GM18870 (cell line): ENCODE results near the gene HOATZ.

Experiments
- ATAC-seq: cut with Tn5 transposase; IDR thresholded peaks from one replicate; pipeline ENCODE4 v1.9.1; 2021; ENCODE audit warnings: moderate library complexity; ENCODE audit not compliant: unreplicated experiment

The HOATZ gene

DNA sequence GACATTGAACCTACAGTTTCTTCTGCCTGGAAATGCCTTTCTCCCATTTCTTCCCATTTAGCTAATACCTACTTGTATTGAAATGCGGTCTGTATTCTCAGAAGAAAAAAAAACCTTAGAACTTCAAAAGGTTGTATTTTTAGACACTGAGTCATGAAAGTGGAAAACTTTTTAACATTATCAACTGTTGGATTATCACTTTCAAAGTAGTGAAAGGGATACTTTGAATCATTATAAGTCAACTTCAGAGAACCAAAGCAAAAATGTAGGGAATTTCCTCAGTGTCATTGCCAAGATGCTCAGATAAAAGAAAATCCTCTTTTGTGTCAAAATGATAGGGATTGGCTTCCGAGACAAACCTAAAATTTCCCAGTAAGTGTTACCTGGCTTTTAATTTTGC is 6.6 kb downstream of the HOATZ start:
- ATAC-seq: no peak

DNA sequence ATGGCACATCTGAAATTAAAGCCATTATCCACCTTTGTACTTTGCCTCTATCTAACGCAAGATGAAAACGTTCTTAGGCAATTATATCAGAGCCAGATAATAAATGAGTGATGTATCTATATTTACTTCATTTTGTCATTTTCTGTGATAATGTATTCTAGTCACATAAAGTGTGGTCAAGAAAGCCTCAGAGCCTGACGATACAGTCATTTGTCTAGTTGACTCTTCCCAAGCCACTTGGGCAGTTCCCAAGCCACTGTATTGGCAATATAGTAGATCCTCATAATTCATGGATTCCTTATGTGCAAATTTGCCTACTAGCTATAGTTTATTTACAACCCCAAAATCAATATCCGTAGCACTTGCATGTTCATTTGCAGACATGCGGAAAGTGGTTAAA is 7.8 kb downstream of the HOATZ start:
- ATAC-seq: no peak

DNA sequence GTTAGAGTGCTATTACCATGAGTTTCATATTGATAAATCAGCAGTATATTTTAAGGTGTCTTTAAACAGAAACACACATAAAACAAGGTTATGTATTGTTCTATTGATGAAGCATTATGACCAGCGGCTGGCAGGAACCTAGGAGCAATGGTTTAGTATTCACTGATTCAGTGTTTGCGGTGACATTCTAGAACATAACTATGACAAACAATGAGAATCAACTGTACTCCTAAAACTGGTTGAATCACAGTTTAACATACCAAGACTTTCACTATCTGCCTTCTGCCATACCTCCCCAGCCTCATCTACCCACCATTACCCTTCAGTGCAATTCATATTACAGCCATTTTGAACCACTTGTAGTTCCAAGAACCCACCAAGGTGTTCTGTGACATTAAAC is 8.8 kb downstream of the HOATZ start:
- ATAC-seq: no peak

DNA sequence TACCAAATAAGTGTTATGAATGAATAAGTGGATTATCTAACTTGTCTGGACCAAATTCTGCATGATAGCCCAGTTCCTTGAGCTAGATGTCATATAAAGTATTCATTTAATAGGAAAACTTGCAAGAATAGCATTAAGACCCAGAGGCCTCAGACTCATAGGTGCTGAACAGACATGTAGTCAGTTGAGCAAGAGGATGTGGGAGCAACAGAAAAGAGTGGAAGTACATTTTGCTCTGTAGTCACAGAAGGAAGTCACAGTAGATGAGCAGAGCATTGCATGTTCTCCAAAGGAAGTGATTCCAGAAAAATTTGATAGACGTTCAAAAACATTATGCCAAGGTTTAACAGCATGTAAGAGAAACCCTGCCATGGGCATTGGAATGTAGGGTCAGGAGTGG is 9.5 kb downstream of the HOATZ start:
- no peak for ATAC-seq

DNA sequence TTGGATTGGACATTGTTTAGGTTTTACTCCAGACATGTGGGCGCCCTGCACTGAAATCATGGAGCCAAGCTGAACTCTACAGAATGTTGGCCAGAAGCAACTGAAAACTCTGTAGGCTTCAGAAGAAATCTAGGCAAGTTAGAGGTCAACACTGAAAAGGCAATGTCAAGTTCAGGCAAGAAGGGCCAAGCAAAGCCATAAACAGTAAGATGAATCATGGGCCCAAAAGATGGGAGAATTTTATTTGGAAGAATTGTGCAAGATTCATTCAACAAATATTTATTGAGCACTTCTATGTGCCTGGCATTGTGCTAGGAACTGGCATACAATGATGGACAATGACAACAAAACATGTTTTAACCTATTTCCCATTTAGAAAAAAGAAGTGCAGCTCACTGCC is 10.9 kb downstream of the HOATZ start:
- ATAC-seq: no peak

DNA sequence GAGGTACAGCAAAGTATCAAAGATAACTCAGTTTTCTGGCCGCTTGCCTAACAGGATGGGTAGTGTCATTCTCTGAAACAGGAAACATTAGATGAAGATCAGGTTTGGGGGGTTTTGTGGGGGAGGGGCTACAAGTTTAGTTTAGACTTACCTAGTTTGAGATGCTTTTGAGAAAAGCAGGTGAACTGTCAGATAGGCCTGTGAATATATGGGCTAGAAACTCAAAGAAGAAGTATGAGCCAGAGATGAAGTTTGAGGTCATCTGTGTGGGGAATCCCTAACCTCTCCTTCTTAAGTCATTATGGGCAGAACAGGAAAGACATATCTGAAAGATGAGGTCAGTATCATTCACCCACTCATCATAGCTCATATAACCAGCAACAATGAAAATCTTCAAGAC is 11.9 kb downstream of the HOATZ start:
- peak; percentile 76 for ATAC-seq

DNA sequence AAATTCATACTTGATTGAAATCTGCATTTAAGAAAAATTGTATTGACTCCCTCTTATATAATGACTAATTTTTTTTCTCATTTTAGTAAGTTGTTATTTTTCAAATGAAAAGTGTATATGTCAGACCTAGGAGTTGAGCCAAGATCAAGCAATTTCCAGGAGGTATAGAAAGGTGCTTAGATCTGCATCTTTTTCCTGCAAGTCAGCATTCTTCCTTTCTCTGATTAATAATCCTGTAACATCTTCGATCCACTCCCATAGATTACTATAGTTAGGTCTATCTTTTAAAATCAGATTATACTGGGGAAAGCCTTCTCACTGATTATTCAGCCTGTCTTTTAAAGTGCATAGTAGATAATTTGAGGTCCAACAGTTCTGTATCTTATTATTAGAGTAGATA is 12.7 kb downstream of the HOATZ start:
- ATAC-seq: no peak

DNA sequence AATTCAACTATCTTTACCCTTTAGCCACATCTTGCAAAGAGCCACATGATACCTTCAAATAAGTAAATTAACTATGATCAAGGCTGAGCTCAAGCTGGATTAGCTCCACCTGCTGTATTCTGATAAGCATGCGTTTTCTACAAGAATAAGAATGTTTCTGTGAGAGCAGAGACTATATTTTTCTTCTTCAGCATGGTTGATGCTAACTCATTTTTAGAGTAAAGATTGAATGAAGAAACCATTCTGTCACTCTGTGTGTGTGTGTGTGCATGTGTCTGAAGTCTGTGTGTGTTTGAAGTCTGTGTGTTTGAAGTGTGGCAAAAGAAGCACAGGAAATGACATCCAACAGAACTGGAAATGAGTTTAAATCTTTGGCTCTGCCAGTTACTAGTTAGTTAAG is 14.0 kb downstream of the HOATZ start:
- ATAC-seq: no peak

DNA sequence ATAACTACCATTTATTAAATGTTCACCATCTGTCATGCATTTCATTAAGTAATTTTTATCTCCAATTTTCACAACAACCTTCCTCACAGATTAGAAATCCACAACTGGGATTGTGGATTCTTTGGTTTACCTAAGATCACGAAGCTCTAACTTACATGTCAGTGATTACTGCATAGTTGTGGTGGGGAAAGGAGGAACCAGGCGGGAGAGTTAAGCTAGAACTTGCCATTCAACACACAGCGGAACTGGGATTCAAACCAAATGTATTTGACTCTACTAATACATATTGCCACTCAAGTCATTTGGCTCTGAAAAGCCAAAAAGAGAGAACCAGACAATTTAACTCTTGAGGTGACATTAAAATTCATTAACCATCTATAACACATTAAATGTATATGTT is 15.5 kb downstream of the HOATZ start:
- no peak for ATAC-seq

DNA sequence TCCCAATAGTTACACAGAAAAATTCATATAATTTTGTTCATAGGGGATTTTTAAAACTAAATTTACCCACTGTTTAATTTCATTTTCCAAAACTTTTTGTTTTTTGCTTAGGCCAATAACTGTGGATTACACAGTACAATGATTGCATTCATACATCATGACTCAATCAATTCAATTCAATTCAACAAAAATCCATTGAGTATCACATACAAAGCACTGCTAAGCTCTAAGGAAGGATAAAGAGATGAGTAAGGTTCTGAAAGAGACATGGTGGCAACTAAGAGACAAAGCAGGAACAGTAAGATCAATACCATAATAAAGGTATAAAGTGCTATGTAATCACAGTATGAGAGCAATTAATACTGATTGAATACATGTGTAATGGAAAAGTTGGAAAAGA is 16.6 kb downstream of the HOATZ start:
- no peak for ATAC-seq

DNA sequence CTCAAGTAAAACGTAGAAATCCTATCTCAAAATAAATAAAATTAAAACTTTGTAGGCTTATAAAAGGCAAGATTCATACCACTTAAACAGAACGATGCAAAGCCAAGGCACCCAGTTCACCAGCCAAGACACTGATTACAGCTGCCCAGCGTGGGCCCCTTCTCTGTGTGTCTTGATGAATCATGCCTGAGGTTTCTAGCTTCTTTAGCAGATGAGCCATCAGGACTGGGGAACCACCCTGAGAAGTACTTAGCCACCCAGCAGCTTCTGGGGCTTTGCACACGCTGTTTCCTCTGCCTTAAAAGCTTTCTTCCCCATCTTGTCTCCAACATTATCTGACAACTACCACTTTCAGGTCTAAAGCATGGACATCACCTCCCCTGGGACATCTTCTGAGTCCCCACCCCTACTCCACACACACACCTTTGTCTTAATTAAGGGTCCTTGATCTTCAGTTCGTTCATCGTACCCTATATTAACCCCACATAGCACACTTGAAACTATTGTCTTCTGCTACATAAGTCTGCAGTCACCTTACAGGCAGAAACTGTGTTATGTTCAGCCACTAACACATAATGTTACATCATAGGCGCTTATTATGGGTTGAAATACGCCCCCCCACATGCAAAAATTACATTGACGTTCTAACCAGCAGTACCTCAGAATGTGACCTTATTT is 17.2 kb downstream of the HOATZ start:
- peak; percentile 65 for ATAC-seq

DNA sequence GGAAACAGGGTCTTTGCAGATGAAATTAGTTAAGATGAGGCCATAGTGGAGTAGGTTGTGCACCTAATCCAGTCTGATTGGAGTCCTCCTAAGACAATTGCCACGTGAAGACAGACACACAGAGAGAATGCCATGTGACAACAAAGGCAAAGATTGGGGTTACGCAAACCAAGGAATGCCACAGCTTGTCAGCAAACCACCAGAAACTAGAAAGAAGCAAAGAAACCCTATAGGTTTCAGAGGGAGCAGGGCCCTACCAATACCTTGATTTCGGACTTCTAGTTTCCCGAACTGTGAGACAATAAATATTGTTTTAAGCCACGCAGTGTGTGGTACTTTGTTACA is 17.8 kb downstream of the HOATZ start:
- ATAC-seq: no peak

DNA sequence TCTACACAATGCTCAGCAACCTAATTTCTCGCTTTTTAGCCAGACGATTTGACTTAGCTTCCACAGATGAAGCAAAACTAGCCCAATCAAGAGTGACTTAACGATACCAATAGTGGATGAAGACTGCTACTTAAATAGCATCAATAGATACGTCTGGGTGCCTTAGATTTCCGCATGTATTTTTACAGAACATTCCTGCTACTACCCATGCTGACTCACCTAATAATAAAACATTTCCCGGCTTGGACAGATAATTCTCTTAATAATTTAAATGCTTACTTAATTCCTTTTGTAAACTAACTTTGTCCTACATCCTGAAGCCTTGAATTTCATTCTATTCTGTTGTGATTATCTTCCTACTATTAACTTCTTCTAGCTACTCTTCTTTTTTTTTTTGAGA is 20.7 kb downstream of the HOATZ start:
- no peak for ATAC-seq

DNA sequence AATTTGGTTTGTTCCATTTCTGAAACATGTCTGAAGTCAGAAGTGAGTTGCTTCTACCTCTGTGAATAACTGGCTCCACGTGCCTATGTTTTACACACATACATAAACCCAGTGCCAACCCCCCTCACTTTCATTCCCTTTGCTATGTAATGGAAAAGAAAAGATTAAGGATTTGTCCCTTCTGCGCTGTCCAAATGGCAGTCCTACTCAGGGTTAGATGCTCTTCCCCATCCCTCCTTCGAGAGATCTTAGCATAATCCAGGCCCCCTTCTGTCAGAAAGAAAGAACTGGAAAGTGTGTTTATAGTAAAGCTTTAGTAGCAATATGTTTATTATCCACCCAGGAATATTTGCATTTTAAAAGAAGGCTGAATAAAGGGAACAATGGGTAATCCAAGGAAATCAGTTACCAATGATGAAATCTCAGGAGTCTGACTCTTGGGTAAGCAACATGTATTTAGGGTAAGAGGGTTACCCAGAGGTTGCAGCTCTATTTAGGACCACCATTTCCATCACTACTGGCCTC is 22.8 kb downstream of the HOATZ start:
- ATAC-seq: no peak

DNA sequence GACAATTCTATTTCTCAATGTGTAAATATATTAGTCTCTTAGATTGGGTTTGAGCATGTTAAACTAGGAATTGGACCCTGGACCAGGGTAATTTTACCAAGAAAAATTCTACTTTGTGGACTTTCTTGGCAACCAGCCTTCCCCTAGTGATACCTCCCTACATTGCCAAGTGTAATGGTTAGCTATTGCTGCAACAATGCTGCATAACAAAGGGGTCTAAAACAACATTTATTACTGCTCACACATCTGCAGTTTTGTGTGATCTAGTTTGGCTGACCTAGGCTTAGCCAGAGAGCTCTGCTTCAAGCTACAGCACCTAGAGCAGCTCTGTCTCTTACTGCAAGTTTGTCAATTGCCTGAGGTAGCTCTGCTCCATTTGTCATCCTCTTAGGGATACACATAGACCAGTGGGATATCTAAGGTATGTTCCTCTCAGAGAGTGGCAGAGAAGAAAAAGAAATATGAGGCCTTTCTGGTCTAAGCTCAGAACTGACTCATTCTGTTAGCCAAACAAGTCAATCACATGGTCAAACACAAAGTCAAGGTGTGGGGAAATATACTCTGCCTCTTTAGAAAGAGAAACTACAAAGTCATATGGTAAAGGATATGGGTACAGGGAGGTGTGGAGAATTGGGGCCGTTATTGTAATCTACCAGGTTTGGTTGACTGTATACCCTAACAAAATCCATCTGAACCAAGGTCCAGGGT is 24.0 kb downstream of the HOATZ start:
- ATAC-seq: no peak

DNA sequence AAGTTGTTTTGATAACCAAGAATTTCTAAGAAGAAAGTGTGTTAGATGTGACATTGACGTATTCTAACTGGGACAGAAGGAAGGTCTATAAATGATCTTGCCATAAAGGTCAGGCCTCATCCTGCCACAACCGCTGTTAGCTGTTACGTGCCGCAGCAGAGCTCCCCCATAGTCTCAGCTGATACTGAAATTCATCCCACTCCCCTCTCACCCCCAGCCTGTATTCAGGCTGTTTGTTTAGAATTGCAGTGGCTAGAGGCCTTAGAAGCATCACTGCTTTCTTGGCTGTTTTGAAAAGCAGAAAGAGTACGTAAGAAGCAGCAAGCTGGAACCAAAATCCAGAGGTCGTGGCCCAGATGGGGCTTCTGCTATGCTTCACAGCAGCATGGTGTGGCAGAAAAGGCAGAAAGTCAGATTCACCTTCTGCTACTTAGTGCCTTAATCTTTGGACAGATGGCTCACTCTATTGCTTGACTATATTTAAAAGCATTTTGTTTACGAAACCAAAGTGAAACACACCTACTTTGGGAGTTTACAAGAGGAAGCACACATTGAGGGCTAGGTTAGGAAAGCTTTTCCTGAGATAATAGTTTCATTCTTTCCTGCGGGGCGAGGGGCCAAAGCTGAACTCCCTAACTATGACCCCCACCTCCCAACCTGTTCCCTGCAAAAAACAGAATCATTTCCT is 25.0 kb downstream of the HOATZ start:
- ATAC-seq: no peak

DNA sequence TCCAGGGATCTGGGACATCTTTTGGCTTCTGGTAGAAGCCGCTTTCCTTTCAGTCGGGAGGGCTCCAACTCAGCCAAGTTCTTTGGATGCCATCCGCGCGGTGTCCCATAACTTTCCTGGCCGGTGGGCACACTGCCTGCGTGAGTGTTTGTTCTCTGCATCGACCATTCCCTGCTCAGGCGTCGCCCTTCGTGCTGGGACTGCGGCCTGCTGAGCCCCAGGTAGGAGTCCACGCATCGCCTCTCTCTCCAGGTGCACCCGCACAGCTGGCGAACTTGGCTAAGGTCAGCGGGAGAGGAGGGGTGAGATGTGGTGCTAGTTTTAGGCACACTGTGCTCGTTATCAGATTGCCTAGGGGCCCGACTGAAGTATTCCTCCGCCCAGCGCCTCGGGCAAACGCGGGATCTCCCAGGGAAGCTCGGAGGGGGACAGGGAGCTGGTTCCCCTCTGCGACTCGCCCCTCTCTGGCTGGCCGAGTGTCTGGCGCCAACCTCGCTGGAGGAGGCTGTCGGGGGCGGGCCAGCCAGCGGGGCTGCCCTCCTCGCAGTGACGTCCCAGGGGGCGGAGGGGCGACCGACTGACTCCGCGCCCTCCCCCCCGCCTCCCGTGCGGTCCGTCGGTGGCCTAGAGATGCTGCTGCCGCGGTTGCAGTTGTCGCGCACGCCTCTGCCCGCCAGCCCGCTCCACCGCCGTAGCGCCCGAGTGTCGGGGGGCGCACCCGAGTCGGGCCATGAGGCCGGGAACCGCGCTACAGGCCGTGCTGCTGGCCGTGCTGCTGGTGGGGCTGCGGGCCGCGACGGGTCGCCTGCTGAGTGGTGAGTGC is 25.7 kb downstream of the HOATZ start, which contains the start of gene LAYN:
TSS of gene LAYN (plus strand) at position 607 of the 823 bp plus-strand sequence. CDS start at position 731, 124 bp downstream.
- ATAC-seq: no peak

DNA sequence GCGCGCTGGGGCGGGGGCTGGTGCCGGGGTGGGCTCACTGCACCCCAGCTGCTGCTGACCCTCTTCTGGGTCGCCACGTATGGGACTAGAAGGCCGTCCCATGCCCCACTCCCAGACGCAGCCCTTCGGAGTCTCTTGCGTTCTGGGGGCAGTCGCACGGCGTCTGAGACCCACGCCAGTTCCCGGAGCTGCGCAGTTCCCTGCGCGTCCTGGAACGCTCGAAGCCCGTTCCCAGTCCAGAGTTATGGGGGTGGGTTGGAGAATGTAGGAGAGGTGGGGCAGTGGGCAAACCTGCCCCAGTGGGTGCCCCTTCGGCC is 26.3 kb downstream of the HOATZ start:
- no peak for ATAC-seq

DNA sequence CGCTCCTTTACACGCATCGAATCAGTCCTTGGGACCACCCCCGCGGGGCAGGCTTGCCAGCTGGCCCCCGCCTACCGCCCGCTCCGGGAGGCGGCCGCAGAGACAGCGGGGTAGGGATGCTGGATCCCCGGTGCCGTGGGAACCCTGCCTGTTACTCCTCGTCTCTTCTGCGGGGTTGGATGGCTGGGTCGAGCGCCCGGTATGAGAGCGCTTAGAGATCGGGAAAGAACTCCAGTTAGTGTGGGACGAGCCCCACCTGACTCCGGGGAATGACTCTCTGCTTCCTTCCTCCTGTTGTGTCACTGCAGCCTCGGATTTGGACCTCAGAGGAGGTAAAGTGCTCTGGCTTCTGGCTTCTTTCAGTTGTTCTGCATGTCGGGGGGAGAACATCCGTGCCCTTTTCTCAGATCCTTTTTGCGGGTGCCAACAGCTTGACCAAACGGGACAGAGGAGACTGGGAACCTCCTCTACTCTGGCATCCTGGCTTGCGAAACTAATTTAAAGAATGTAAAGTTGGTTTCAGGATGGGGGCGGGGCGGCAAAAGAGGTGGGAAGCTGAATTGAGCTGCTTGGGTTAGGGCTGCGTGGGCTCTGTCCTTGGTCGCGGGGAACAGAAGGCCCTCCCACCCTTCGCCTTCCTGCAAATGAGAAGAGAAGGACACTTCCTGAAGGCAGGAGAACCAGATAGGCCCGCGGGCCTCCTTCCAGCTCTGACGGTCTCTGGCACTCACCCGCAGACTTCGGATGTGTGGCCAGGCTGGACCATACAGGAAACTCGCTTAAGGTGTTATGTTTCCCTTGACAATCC is 26.9 kb downstream of the HOATZ start:
- no peak for ATAC-seq

DNA sequence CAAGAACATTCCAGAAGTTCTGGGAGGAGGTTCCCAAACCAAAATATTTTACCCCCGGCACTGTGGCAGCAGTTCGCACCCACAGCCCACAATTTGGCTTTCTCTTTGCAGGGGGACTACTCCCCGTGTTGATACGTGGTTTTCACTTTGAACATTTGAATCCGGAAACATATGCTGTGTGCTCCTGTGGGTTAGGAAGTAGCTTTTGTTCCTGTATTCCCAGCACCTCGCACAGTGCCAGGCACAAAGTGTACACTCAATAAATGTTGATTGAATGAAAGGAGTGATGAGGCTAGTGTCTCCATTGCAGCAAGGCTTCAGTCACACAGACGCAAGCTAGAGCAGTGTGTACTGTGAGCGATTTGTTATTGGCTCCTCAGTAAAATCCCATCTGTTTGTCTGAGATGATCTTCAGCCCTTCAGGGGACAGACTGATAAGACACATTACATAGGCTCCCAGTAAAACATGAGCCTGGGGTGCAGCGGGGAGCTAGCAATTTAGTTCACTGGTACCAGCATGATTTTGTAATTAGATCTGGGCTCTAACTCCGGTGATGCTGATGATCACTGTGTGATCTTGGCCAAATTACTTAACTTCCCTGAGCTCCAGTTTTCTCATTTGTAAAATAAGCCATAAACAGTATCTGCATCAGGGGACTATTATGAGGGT is 28.2 kb downstream of the HOATZ start:
- ATAC-seq: no peak
